Pericardium fibroblast (primary cell): Measurements from ENCODE around the gene PELI1. TPM values are rescaled to one million over a fixed set of nuclear protein-coding genes. Genes with fewer than 3 reads are reported as not detected.

Experiments used
- total RNA-seq: library from RNA; depleted of rRNA; stranded (reverse); fragments of >200 nt; gene quantifications from 2 replicates; pipeline ENCODE4 v1.2.3, GENCODE V29; 2015

The PELI1 gene, protein sequence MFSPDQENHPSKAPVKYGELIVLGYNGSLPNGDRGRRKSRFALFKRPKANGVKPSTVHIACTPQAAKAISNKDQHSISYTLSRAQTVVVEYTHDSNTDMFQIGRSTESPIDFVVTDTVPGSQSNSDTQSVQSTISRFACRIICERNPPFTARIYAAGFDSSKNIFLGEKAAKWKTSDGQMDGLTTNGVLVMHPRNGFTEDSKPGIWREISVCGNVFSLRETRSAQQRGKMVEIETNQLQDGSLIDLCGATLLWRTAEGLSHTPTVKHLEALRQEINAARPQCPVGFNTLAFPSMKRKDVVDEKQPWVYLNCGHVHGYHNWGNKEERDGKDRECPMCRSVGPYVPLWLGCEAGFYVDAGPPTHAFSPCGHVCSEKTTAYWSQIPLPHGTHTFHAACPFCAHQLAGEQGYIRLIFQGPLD
- 3.3 and 9.6 TPM in 2 replicates for total RNA-seq

DNA sequence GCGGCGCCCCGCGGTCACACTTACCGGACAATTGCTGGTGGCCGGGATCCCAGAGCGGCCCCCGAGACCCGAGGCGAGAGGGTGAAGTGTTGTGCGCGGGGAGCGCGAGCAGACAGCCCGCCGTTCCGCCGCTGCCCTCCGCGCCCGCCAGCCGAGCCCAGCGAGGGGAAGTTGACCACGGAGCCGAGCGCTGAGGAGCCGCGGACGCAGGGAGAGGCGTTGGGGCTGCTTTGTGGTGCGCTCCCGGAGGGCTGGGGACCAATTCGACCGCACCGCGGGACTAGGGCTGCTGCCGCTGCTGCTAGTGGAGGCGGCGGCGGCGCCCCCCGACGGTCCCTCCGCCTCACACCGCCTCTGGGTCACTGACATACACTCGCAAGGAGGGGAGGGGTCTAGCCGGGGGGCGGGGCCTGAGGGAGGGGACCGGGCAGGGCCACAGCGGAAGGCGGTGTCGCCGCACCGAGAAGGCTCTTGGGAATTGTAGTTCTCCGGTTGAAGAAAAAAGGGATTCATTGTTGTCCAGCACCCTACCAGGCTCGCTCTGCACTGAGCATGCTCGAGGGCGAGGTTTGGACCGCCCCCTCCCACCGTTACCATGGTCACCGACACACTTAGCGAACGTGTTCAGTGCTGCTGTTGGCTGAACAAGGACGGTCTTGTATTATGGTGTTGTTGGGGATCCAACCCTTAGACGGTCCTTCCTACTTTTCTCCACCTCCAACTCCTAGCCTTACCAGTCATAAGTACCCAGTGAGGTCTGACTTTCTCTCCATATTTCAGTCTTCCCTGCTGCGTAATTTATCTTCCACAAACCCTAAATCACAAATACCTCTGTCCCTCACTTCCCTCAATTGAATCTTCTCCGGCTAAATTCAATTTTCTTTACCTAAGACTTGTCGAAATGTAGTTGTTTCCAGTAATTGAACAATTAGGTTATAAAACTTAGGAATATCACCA lies at the start of gene PELI1:
TSS of gene PELI1 (minus strand) at position 364 of the 957 bp plus-strand sequence. CDS start 36,110 bp downstream, outside the sequence.

Other genes starting within 250 kb of the PELI1 start
- 11.1 and 15.4 TPM in 2 replicates for gene VPS54, start 125.0 kb downstream of the PELI1 start, total RNA-seq